ENCODE results near the gene RIOK1.

DNA sequence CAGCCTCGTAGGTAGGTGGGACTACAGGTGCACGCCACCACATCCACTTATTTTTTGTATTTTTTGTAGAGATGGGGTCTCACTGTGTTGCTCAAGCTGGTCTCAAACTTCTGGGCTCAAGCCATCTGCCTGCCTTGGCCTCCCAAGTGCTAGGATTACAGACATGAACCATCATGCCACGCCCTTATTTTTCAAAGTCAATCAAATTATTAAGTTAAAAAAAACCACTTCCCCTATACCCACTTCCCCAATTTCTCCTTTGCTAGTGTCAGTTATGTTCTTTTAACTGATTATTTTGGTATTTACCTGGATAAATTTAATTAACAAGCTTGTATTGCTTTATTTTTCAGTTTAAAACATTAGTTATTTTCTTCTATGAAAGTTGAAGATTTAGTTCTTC is 49.6 kb downstream of the RIOK1 start:
- no peak for TF ChIP-seq EZH2phosphoT487 (IDR thresholded peaks at IDR 0.05; ENCODE audit: borderline replicate concordance)
- no peak for TF ChIP-seq CTCF (conservative IDR thresholded peaks at IDR 0.05; ENCODE audit: low read length)
